H1 (cell line): Measurements from ENCODE around the gene ELOVL6. TPM values are rescaled to one million over a fixed set of nuclear protein-coding genes. Genes with fewer than 3 reads are reported as not detected.

ENCODE experiments used
- CTCF ChIA-PET: fragments of 300-600 bp; sonication (Branson Sonifier 250); formaldehyde crosslinking; loops from one replicate; lab custom pipeline; 2021; ENCODE audit not compliant: partially characterized antibody; lab: Charles Lee
- POLR2A ChIA-PET: fragments of 300-600 bp; sonication (Branson Sonifier 250); formaldehyde crosslinking; loops from one replicate; lab custom pipeline; 2021; ENCODE audit warnings: inconsistent platforms; ENCODE audit not compliant: partially characterized antibody; lab: Charles Lee
- DNase-seq, 2 experiments: peaks; one replicate each; pipeline versions ENCODE4 v3.0.0 to v3.0.0-alpha.2; 2010 to 2022; ENCODE audit warnings: low spot score in 2 of 2, low read depth in 1 of 2, mixed read lengths in 1 of 2
- FAIRE-seq: peaks from 2 replicates; lab custom pipeline; 2011; peaks lifted over from hg19 to GRCh38; lab: Jason Lieb, UNC
- H2AFZ ChIP-seq: 2 replicates; pipeline ENCODE4 v1.8.1; 2012; ENCODE audit warnings: low read length, inconsistent platforms
- H2AK5ac ChIP-seq: 2 replicates; pipeline ENCODE4 v1.6.1; 2013; ENCODE audit warnings: low read depth, low read length
- H2BK120ac ChIP-seq: replicated peaks from 2 replicates; pipeline ENCODE3; 2013; ENCODE audit warnings: low read depth, low read length, inconsistent platforms
- H2BK12ac ChIP-seq: 2 replicates; pipeline ENCODE4 v1.6.1; 2013; ENCODE audit warnings: low read depth, low read length
- H2BK15ac ChIP-seq: 2 replicates; pipeline ENCODE4 v1.6.1; 2013; ENCODE audit warnings: low read length
- H2BK20ac ChIP-seq: 2 replicates; pipeline ENCODE4 v1.6.1; 2013; ENCODE audit warnings: low read length
- H2BK5ac ChIP-seq: 2 replicates; pipeline ENCODE4 v1.6.1; 2013; ENCODE audit warnings: low read depth, low read length
- H3K14ac ChIP-seq: 2 replicates; pipeline ENCODE4 v1.6.1; 2013; ENCODE audit warnings: inconsistent platforms; ENCODE audit not compliant: insufficient read length
- H3K18ac ChIP-seq: 2 replicates; pipeline ENCODE4 v1.6.1; 2013; ENCODE audit warnings: low read length; ENCODE audit errors: extremely low read depth
- H3K23ac ChIP-seq: 2 replicates; pipeline ENCODE4 v1.6.1; 2013; ENCODE audit warnings: inconsistent platforms; ENCODE audit not compliant: insufficient read length
- H3K23me2 ChIP-seq: 2 replicates; pipeline ENCODE4 v1.6.1; 2013; ENCODE audit warnings: low read depth, low read length
- H3K27ac ChIP-seq: 2 replicates; pipeline ENCODE4 v1.6.1; 2011; ENCODE audit warnings: low read depth, low read length, inconsistent platforms
- H3K27me3 ChIP-seq, 4 experiments: replicated peaks in 1 of 4; 1 replicate in 1 of 4; 2 replicates in 3 of 4; pipeline versions ENCODE4 v1.6.1 to v1.8.1; 2011 to 2013; ENCODE audit warnings: low read length in 3 of 4, mild to moderate bottlenecking in 3 of 4, inconsistent platforms in 2 of 4, mixed read lengths in 2 of 4, moderate library complexity in 1 of 4; ENCODE audit not compliant: control insufficient read depth in 3 of 4, insufficient read depth in 3 of 4; ENCODE audit errors: extremely low read depth in 1 of 4
- H3K36me3 ChIP-seq, 4 experiments: 2 replicates each; pipeline versions ENCODE4 v1.6.1 to v1.8.1; 2011 to 2013; ENCODE audit warnings: mild to moderate bottlenecking in 4 of 4, low read length in 3 of 4, moderate library complexity in 2 of 4, control low read depth in 1 of 4, inconsistent platforms in 1 of 4; ENCODE audit not compliant: insufficient read depth in 4 of 4, control insufficient read depth in 2 of 4
- H3K4ac ChIP-seq: replicated peaks from 2 replicates; pipeline ENCODE3; 2013; ENCODE audit warnings: low read length, low read depth, mixed read lengths, inconsistent platforms; ENCODE audit not compliant: insufficient read length
- H3K4me1 ChIP-seq, 4 experiments: replicated peaks in 1 of 4; 1 replicate in 1 of 4; 2 replicates in 3 of 4; pipeline versions ENCODE4 v1.6.1 to v1.8.1; 2011 to 2013; ENCODE audit warnings: low read length in 3 of 4, inconsistent platforms in 2 of 4, mixed read lengths in 1 of 4; ENCODE audit not compliant: insufficient read depth in 4 of 4, control insufficient read depth in 3 of 4
- H3K4me2 ChIP-seq, 2 experiments: 2 replicates each; pipeline versions ENCODE4 v1.6.1 to v1.8.1; 2011 to 2013; ENCODE audit warnings: low read depth in 2 of 2, low read length in 2 of 2, control low read depth in 1 of 2, inconsistent platforms in 1 of 2, mild to moderate bottlenecking in 1 of 2; ENCODE audit not compliant: insufficient read depth in 1 of 2
- H3K4me3 ChIP-seq, 4 experiments: fragments of 200-600, 300-600 bp in 1 of 4; sonication (generic), shearing (Covaris generic), sonication (Bioruptor Twin) in 1 of 4; 2 replicates each; pipeline versions ENCODE4 v1.5.1 to v1.8.1; 2011 to 2016; ENCODE audit warnings: low read length in 4 of 4, low read depth in 3 of 4, control low read depth in 2 of 4, inconsistent platforms in 2 of 4, mild to moderate bottlenecking in 2 of 4, mixed read lengths in 1 of 4, moderate library complexity in 1 of 4; ENCODE audit not compliant: insufficient read depth in 2 of 4; ENCODE audit errors: extremely low read depth in 1 of 4
- H3K56ac ChIP-seq: replicated peaks from 2 replicates; pipeline ENCODE3; 2013; ENCODE audit warnings: low read depth, mild to moderate bottlenecking, mixed read lengths, low read length, inconsistent platforms; ENCODE audit not compliant: insufficient read length
- H3K79me1 ChIP-seq: 2 replicates; pipeline ENCODE4 v1.6.1; 2013; ENCODE audit warnings: low read depth, low read length, control low read depth
- H3K79me2 ChIP-seq, 2 experiments: 2 replicates each; pipeline versions ENCODE4 v1.6.1 to v1.8.1; 2012 to 2013; ENCODE audit warnings: low read length in 2 of 2, mild to moderate bottlenecking in 2 of 2, inconsistent platforms in 1 of 2; ENCODE audit not compliant: insufficient read depth in 2 of 2, control insufficient read depth in 1 of 2
- H3K9ac ChIP-seq, 4 experiments: replicated peaks in 1 of 4; 1 replicate in 1 of 4; 2 replicates in 3 of 4; pipeline versions ENCODE4 v1.6.1 to v1.8.1; 2011 to 2013; ENCODE audit warnings: low read depth in 3 of 4, low read length in 3 of 4, control low read depth in 2 of 4, mild to moderate bottlenecking in 2 of 4, moderate library complexity in 2 of 4, inconsistent platforms in 1 of 4; ENCODE audit errors: extremely low read depth in 1 of 4
- H3K9me3 ChIP-seq, 2 experiments: 2 replicates each; pipeline versions ENCODE4 v1.6.1 to v1.8.1; 2012 to 2013; ENCODE audit warnings: mild to moderate bottlenecking in 2 of 2, moderate library complexity in 2 of 2, control low read depth in 1 of 2, inconsistent platforms in 1 of 2, low read depth in 1 of 2, low read length in 1 of 2, mixed read lengths in 1 of 2; ENCODE audit not compliant: insufficient read depth in 2 of 2
- H4K20me1 ChIP-seq, 2 experiments: replicated peaks in 1 of 2; 2 replicates each; pipeline versions ENCODE3 to v1.8.1; 2011 to 2013; ENCODE audit warnings: inconsistent platforms in 2 of 2, low read length in 2 of 2, mild to moderate bottlenecking in 1 of 2; ENCODE audit not compliant: insufficient read depth in 2 of 2, control insufficient read depth in 1 of 2
- H4K5ac ChIP-seq: 2 replicates; pipeline ENCODE4 v1.6.1; 2013; ENCODE audit warnings: low read length, low read depth, mixed read lengths, inconsistent platforms; ENCODE audit not compliant: insufficient read length
- H4K8ac ChIP-seq: 2 replicates; pipeline ENCODE4 v1.8.0; 2013; ENCODE audit warnings: mild to moderate bottlenecking, moderate library complexity, low read length, inconsistent platforms; ENCODE audit not compliant: insufficient read depth; ENCODE audit errors: extremely low read depth
- H4K91ac ChIP-seq: replicated peaks from 2 replicates; pipeline ENCODE3; 2013; ENCODE audit warnings: low read length, mixed read lengths, inconsistent platforms; ENCODE audit not compliant: insufficient read length
- RNF2 ChIP-seq: fragments of 200-900, 300-1000 bp; sonication (generic); IDR thresholded peaks from 2 replicates; pipeline ENCODE4 v1.7.1; 2016; ENCODE audit warnings: borderline replicate concordance, low read depth, mild to moderate bottlenecking, antibody characterized with exemption, low read length; ENCODE audit not compliant: poor library complexity, severe bottlenecking; ENCODE audit errors: missing control alignments
- WGBS, 2 experiments: shearing (Covaris generic) in 1 of 2; methylation state at CpG; one replicate each; pipeline versions ENCODE4 v1.1.6 to v1.1.7; 2013 to 2015; ENCODE audit warnings: low lambda C conversion rate in 2 of 2, mixed read lengths in 2 of 2, inconsistent platforms in 1 of 2, low coverage in 1 of 2, missing lambda C conversion rate in 1 of 2; ENCODE audit not compliant: insufficient replicate concordance in 2 of 2, insufficient coverage in 1 of 2, insufficient read length in 1 of 2; ENCODE audit errors: extremely low coverage in 1 of 2, missing lambda C conversion rate in 1 of 2; 5-methylcytosine and 5-hydroxymethylcytosine counted together
- polyA plus RNA-seq, 7 experiments: library from polyadenylated mRNA; depleted of rRNA in 3 of 7; stranded (reverse) in 5 of 7; unstranded in 2 of 7; fragments of >200 nt in 5 of 7; fragments of 200-250 nt in 2 of 7; gene quantifications; 1 replicate in 5 of 7; 2 replicates in 1 of 7; 4 replicates in 1 of 7; pipeline versions ENCODE4 v1.2.1 to v1.2.3, GENCODE V29; 2011 to 2013; ENCODE audit warnings: missing spikeins in 2 of 7, mixed read lengths in 2 of 7
- total RNA-seq: library from RNA; stranded (reverse); fragmentation: NEBNext Ultra II Directional; extraction: Animal tissue kit (Norgen Biotek cat#: 25700); gene quantifications from 2 replicates; pipeline ENCODE4 v1.2.1, GENCODE V29; 2021

Gene ELOVL6
- total and polyA plus RNA-seq, 2 of the 8 experiments (the other 6 are each of a cell fraction or from before 2014, with no cell fraction given) = 27.8 to 86.6 TPM

GRCh38 chr4:110025056-110025455 lies 173.4 kb downstream of the ELOVL6 start:
- H3K79me1 ChIP-seq = no peaks in the 10 kb centered on the region
- H2BK5ac ChIP-seq = no peak overlapping the region
- H2BK20ac ChIP-seq = no peak overlapping the region
- no peak for FAIRE-seq
- no peak overlapping the region for H3K4ac ChIP-seq
- no peak overlapping the region for H3K56ac ChIP-seq
- no peak overlapping the region for H3K23ac ChIP-seq
- no peaks in the 10 kb centered on the region for H3K79me2 ChIP-seq
- H2AK5ac ChIP-seq = no peak overlapping the region
- no peaks in the 10 kb centered on the region for H3K23me2 ChIP-seq
- H4K8ac ChIP-seq = no peak overlapping the region
- no peak for TF ChIP-seq RNF2
- H3K18ac ChIP-seq = no peak overlapping the region
- no peaks in the 10 kb centered on the region for H3K9me3 ChIP-seq
- H3K36me3 ChIP-seq = no peaks in the 10 kb centered on the region
- H3K4me1 ChIP-seq = peaks cover 0 to 3% (median 0%) of the 10 kb centered on the region in 4 experiments; a peak in 2 of 7 replicates
- H2BK120ac ChIP-seq = no peak overlapping the region
- no peak overlapping the region for H2AFZ ChIP-seq
- H2BK15ac ChIP-seq = no peak overlapping the region
- WGBS, 2 experiments = 90% methylated on average over 1 of the region's 1 CpG; no CpG with 5 or more reads in 1 of the 2 experiments
- H3K4me3 ChIP-seq = no peak overlapping the region
- H3K14ac ChIP-seq = no peak overlapping the region
- POLR2A ChIA-PET = no interaction called here
- H3K27me3 ChIP-seq = no peaks in the 10 kb centered on the region
- H2BK12ac ChIP-seq = no peak overlapping the region
- no peak overlapping the region for H4K91ac ChIP-seq
- no peak overlapping the region for H4K5ac ChIP-seq
- no peak overlapping the region for H3K9ac ChIP-seq
- H3K4me2 ChIP-seq = no peak overlapping the region
- no peak overlapping the region for H3K27ac ChIP-seq
- CTCF ChIA-PET = interaction anchor here (0.7 to 1.3 kb wide), 3 partner anchors 19 to 46 kb away, joined by 3 to 6 read pairs (median 3); no protein-coding TSS in a partner anchor
- H4K20me1 ChIP-seq = no peaks in the 10 kb centered on the region
- DNase-seq = no peak
